ENCODE data around the gene CCDC149.

Gene CCDC149

GRCh38 chr4:24877868-24878635 lies 34.8 kb downstream of the CCDC149 start:
- no peak for FAIRE-seq

GRCh38 chr4:24876431-24876830 lies 36.4 kb downstream of the CCDC149 start:
- no peak for FAIRE-seq

GRCh38 chr4:24872720-24873119 lies 40.1 kb downstream of the CCDC149 start:
- FAIRE-seq, result no peak

- FAIRE-seq, result no peak
Measured at GRCh38 chr4:24871210-24871609, 41.6 kb downstream of the CCDC149 start.

GRCh38 chr4:24867766-24868296 lies 45.0 kb downstream of the CCDC149 start:
- FAIRE-seq, result no peak

- no peak for FAIRE-seq
Measured at GRCh38 chr4:24867251-24867650, 45.6 kb downstream of the CCDC149 start.

GRCh38 chr4:24865401-24865800 lies 47.4 kb downstream of the CCDC149 start:
- FAIRE-seq, result no peak

- FAIRE-seq, result no peak
Measured at GRCh38 chr4:24863799-24864198, 49.0 kb downstream of the CCDC149 start.

- FAIRE-seq, result no peak
Measured at GRCh38 chr4:24862073-24862751, 50.6 kb downstream of the CCDC149 start.

GRCh38 chr4:24858550-24858949 lies 54.3 kb downstream of the CCDC149 start:
- no peak for FAIRE-seq

- FAIRE-seq, result no peak
Measured at GRCh38 chr4:24858026-24858425, 54.8 kb downstream of the CCDC149 start.

- no peak for FAIRE-seq
Measured at GRCh38 chr4:24856586-24856985, 56.3 kb downstream of the CCDC149 start.

GRCh38 chr4:24855741-24856140 lies 57.1 kb downstream of the CCDC149 start:
- no peak for FAIRE-seq

GRCh38 chr4:24853142-24853541 lies 59.7 kb downstream of the CCDC149 start:
- no peak for FAIRE-seq

GRCh38 chr4:24850674-24851073 lies 62.2 kb downstream of the CCDC149 start:
- no peak for FAIRE-seq

GRCh38 chr4:24849756-24850155 lies 63.1 kb downstream of the CCDC149 start:
- no peak for FAIRE-seq

GRCh38 chr4:24849351-24849750 lies 63.5 kb downstream of the CCDC149 start:
- no peak for FAIRE-seq

- no peak for FAIRE-seq
Measured at GRCh38 chr4:24846716-24847115, 66.1 kb downstream of the CCDC149 start.

GRCh38 chr4:24845902-24846301 lies 66.9 kb downstream of the CCDC149 start:
- FAIRE-seq, result no peak

- no peak for FAIRE-seq
Measured at GRCh38 chr4:24845132-24845531, 67.7 kb downstream of the CCDC149 start.

GRCh38 chr4:24843096-24843495 lies 69.7 kb downstream of the CCDC149 start:
- no peak for FAIRE-seq

- FAIRE-seq, result no peak
Measured at GRCh38 chr4:24842356-24842755, 70.5 kb downstream of the CCDC149 start.

- no peak for FAIRE-seq
Measured at GRCh38 chr4:24840826-24841543, 71.9 kb downstream of the CCDC149 start.

GRCh38 chr4:24840362-24840761 lies 72.5 kb downstream of the CCDC149 start:
- FAIRE-seq, result no peak

All from A204.1 (cell line).